HG03565 (cell line): ENCODE results near the gene NCOA6.

Experiments used
- ATAC-seq: cut with Tn5 transposase; IDR thresholded peaks from one replicate; pipeline ENCODE4 v1.9.1; 2021; ENCODE audit warnings: mild to moderate bottlenecking, moderate library complexity; ENCODE audit not compliant: unreplicated experiment

Gene NCOA6

GRCh38 chr20:34776177-34776576 lies 49.3 kb downstream of the NCOA6 start:
- no peak for ATAC-seq

- no peak for ATAC-seq
Observed at GRCh38 chr20:34774886-34775285, 50.6 kb downstream of the NCOA6 start.

- no peak for ATAC-seq
Observed at GRCh38 chr20:34774449-34774848, 51.0 kb downstream of the NCOA6 start.

- no peak for ATAC-seq
Observed at GRCh38 chr20:34773726-34774125, 51.7 kb downstream of the NCOA6 start.

- no peak for ATAC-seq
Observed at GRCh38 chr20:34772437-34772836, 53.0 kb downstream of the NCOA6 start.

GRCh38 chr20:34771680-34772081 lies 53.8 kb downstream of the NCOA6 start:
- ATAC-seq, result no peak

GRCh38 chr20:34768096-34768495 lies 57.4 kb downstream of the NCOA6 start:
- ATAC-seq, result no peak

GRCh38 chr20:34762031-34762555 lies 63.4 kb downstream of the NCOA6 start:
- no peak for ATAC-seq

- ATAC-seq, result no peak
Observed at GRCh38 chr20:34755367-34755766, 70.1 kb downstream of the NCOA6 start.

- no peak for ATAC-seq
Observed at GRCh38 chr20:34754611-34755010, 70.8 kb downstream of the NCOA6 start.

GRCh38 chr20:34753706-34754461 lies 71.6 kb downstream of the NCOA6 start:
- ATAC-seq, result no peak

- ATAC-seq, result no peak
Observed at GRCh38 chr20:34751453-34751852, 74.0 kb downstream of the NCOA6 start.

- no peak for ATAC-seq
Observed at GRCh38 chr20:34750484-34750883, 75.0 kb downstream of the NCOA6 start.

- ATAC-seq, result no peak
Observed at GRCh38 chr20:34748709-34749108, 76.7 kb downstream of the NCOA6 start.

- no peak for ATAC-seq
Observed at GRCh38 chr20:34747479-34747878, 78.0 kb downstream of the NCOA6 start.

- ATAC-seq, result no peak
Observed at GRCh38 chr20:34746674-34747073, 78.8 kb downstream of the NCOA6 start.

- ATAC-seq, result no peak
Observed at GRCh38 chr20:34744847-34745246, 80.6 kb downstream of the NCOA6 start.

GRCh38 chr20:34744340-34744739 lies 81.1 kb downstream of the NCOA6 start:
- no peak for ATAC-seq

GRCh38 chr20:34743039-34743438 lies 82.4 kb downstream of the NCOA6 start:
- no peak for ATAC-seq

- ATAC-seq, result no peak
Observed at GRCh38 chr20:34736106-34736735, 89.2 kb downstream of the NCOA6 start.

GRCh38 chr20:34732523-34732922 lies 92.9 kb downstream of the NCOA6 start:
- no peak for ATAC-seq

- ATAC-seq, result no peak
Observed at GRCh38 chr20:34729416-34729815, 96.0 kb downstream of the NCOA6 start.
